ENCODE data around the gene PCDHA6. TPM values are rescaled to one million over a fixed set of nuclear protein-coding genes. Genes with fewer than 3 reads are reported as not detected.

Gene PCDHA6
- total and polyA plus RNA-seq, 2 of the 8 experiments (the other 6 are each of a cell fraction or from before 2014, with no cell fraction given): 0.71 to 7.1 TPM

DNA sequence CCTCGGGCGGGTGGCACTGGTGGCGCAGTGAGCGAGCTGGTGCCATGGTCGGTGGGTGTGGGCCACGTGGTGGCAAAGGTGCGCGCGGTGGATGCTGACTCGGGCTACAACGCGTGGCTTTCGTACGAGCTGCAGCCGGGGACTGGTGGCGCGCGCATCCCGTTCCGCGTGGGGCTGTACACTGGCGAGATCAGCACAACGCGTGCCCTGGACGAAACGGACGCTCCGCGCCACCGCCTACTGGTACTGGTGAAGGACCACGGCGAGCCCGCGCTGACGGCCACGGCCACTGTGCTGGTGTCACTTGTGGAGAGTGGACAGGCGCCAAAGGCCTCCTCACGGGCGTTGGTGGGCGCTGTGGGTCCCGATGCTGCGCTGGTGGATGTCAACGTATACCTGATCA is 18.9 kb upstream of the PCDHA6 start:
- POLR2A ChIA-PET (ENCODE audit: partially characterized antibody): interaction anchor here (1.1 to 1.4 kb wide), 2 partner anchors 9 to 22 kb away, joined by 4 to 5 read pairs; partner anchors contain the start of gene PCDHA1
- Histone ChIP-seq H3K27me3 (replicated peaks in 1 of 4; ENCODE audit: control insufficient read depth in 3 of 4, extremely low read depth in 1 of 4, insufficient read depth in 3 of 4, low read length in 3 of 4) (no peaks in the 10 kb centered on the region), H4K20me1 (replicated peaks in 1 of 2; ENCODE audit: control insufficient read depth in 1 of 2, insufficient read depth in 2 of 2, low read length in 2 of 2) (no peaks in the 10 kb centered on the region), H3K4me2 (ENCODE audit: insufficient read depth in 1 of 2, low read depth in 2 of 2, low read length in 2 of 2) (no peak overlapping the region), H3K56ac (replicated peaks; ENCODE audit: insufficient read length, low read depth, low read length) (no peak overlapping the region), H2BK20ac (ENCODE audit: low read length) (no peak overlapping the region), H3K23me2 (ENCODE audit: low read depth, low read length) (no peaks in the 10 kb centered on the region), H3K79me2 (ENCODE audit: control insufficient read depth in 1 of 2, insufficient read depth in 2 of 2, low read length in 2 of 2) (no peaks in the 10 kb centered on the region), H3K9me3 (ENCODE audit: insufficient read depth in 2 of 2, low read depth in 1 of 2, low read length in 1 of 2) (no peaks in the 10 kb centered on the region; a peak in 1 of 4 replicates), H3K4me1 (replicated peaks in 1 of 4; ENCODE audit: control insufficient read depth in 3 of 4, insufficient read depth in 4 of 4, low read length in 3 of 4) (no peaks in the 10 kb centered on the region), H3K4ac (replicated peaks; ENCODE audit: insufficient read length, low read depth, low read length) (no peak overlapping the region), H2BK5ac (ENCODE audit: low read depth, low read length) (no peak overlapping the region), H2BK12ac (ENCODE audit: low read depth, low read length) (no peak overlapping the region), H3K18ac (ENCODE audit: extremely low read depth, low read length) (no peak overlapping the region), H3K27ac (ENCODE audit: low read depth, low read length) (no peak overlapping the region), H4K91ac (replicated peaks; ENCODE audit: insufficient read length, low read length) (no peak overlapping the region), H2AFZ (ENCODE audit: low read length) (no peak overlapping the region), H3K36me3 (ENCODE audit: control insufficient read depth in 2 of 4, insufficient read depth in 4 of 4, low read length in 3 of 4) (no peaks in the 10 kb centered on the region), H4K5ac (ENCODE audit: insufficient read length, low read depth, low read length) (no peak overlapping the region), H3K14ac (ENCODE audit: insufficient read length) (no peak overlapping the region), H3K9ac (replicated peaks in 1 of 4; ENCODE audit: extremely low read depth in 1 of 4, low read depth in 3 of 4, low read length in 3 of 4) (no peak overlapping the region), H2AK5ac (ENCODE audit: low read depth, low read length) (no peak overlapping the region), H3K23ac (ENCODE audit: insufficient read length) (no peak overlapping the region), H3K79me1 (ENCODE audit: low read depth, low read length) (no peaks in the 10 kb centered on the region), H3K4me3 (ENCODE audit: extremely low read depth in 1 of 4, insufficient read depth in 2 of 4, low read depth in 3 of 4, low read length in 4 of 4) (no peak overlapping the region), H4K8ac (ENCODE audit: extremely low read depth, insufficient read depth, low read length) (peak overlapping the region; percentile 68; the same call in 1 of the 2 replicates), H2BK120ac (replicated peaks; ENCODE audit: low read depth, low read length) (no peak overlapping the region), H2BK15ac (ENCODE audit: low read length) (no peak overlapping the region)
- FAIRE-seq: no peak
- CTCF ChIA-PET (ENCODE audit: partially characterized antibody): interaction anchor here (0.7 to 5.5 kb wide), 12 partner anchors 7 to 269 kb away, joined by 3 to 59 read pairs (median 24); partner anchors contain the start of genes PCDHA1, PCDHA2, PCDHA5 and PCDHA6
- TF ChIP-seq POLR2A (IDR thresholded peaks at IDR 0.05; ENCODE audit: control extremely low read depth in 1 of 2, low read depth in 2 of 2, low read length in 2 of 2): no peak
- no peak for TF ChIP-seq TAF1 (IDR thresholded peaks at IDR 0.05; ENCODE audit: low read depth, low read length)
- TF ChIP-seq, protein P1, sequence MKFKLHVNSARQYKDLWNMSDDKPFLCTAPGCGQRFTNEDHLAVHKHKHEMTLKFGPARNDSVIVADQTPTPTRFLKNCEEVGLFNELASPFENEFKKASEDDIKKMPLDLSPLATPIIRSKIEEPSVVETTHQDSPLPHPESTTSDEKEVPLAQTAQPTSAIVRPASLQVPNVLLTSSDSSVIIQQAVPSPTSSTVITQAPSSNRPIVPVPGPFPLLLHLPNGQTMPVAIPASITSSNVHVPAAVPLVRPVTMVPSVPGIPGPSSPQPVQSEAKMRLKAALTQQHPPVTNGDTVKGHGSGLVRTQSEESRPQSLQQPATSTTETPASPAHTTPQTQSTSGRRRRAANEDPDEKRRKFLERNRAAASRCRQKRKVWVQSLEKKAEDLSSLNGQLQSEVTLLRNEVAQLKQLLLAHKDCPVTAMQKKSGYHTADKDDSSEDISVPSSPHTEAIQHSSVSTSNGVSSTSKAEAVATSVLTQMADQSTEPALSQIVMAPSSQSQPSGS (IDR thresholded peaks at IDR 0.05; ENCODE audit: low read length): no peak
- TF ChIP-seq YY1 (IDR thresholded peaks at IDR 0.05; ENCODE audit: low read depth, low read length): no peak
- TF ChIP-seq, protein P2, sequence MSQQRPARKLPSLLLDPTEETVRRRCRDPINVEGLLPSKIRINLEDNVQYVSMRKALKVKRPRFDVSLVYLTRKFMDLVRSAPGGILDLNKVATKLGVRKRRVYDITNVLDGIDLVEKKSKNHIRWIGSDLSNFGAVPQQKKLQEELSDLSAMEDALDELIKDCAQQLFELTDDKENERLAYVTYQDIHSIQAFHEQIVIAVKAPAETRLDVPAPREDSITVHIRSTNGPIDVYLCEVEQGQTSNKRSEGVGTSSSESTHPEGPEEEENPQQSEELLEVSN (IDR thresholded peaks at IDR 0.05): no peak
- no peak for TF ChIP-seq ASH2L (IDR thresholded peaks at IDR 0.05; ENCODE audit: low read length)
- TF ChIP-seq FOSL1 (IDR thresholded peaks at IDR 0.05; ENCODE audit: insufficient read depth, low read depth, low read length): no peak
- TF ChIP-seq RFX5 (IDR thresholded peaks at IDR 0.05; ENCODE audit: borderline replicate concordance, low read depth, low read length): no peak
- WGBS, 2 experiments (ENCODE audit: extremely low coverage in 1 of 2, insufficient coverage in 1 of 2, insufficient read length in 1 of 2, insufficient replicate concordance in 2 of 2, low coverage in 1 of 2, low lambda C conversion rate in 2 of 2, missing lambda C conversion rate in 1 of 2): 94% methylated on average over 39 of the region's 43 CpGs; no CpG with 5 or more reads in 1 of the 2 experiments
- no peak for DNase-seq (ENCODE audit: low read depth in 1 of 2, low spot score in 2 of 2)
